A673 (cell line): ENCODE measurements around the gene INTS12. TPM values are rescaled to one million over a fixed set of nuclear protein-coding genes. Genes with fewer than 3 reads are reported as not detected.
A peak's percentile ranks its signal among the peaks of the same experiment; 100 is the strongest.

Source experiments
- BruUV-seq: library from RNA; stranded (reverse); fragments of 400-500 nt; replicated peaks from 2 replicates; lab custom pipeline; 2021; lab: Mats Ljungman, UMichigan
- CTCF ChIA-PET: fragments of 300-600 bp; sonication (Branson Sonifier 250); formaldehyde crosslinking; loops from one replicate; lab custom pipeline; 2022; ENCODE audit warnings: antibody characterized with exemption; lab: Charles Lee
- POLR2A ChIA-PET: fragments of 300-600 bp; sonication (Branson Sonifier 250); formaldehyde crosslinking; loops from one replicate; lab custom pipeline; 2022; ENCODE audit warnings: antibody characterized with exemption; ENCODE audit not compliant: low non-redundant PET; lab: Charles Lee
- DNase-seq: peaks from one replicate; pipeline ENCODE4 v3.0.0-alpha.2; 2015; ENCODE audit warnings: low spot score
- H3K27ac ChIP-seq: fragments of 200-600 bp; sonication (generic); 2 replicates; pipeline ENCODE4 v1.5.1; 2016; ENCODE audit warnings: mixed run types, low read depth, mild to moderate bottlenecking, mixed read lengths, antibody characterized with exemption, low read length; ENCODE audit not compliant: poor library complexity, severe bottlenecking
- H3K27me3 ChIP-seq: fragments of 200-600 bp; sonication (generic); replicated peaks from 2 replicates; pipeline ENCODE4 v1.6.1; 2017; ENCODE audit warnings: mixed run types, low read depth, mild to moderate bottlenecking, mixed read lengths, antibody characterized with exemption, low read length; ENCODE audit not compliant: insufficient read depth, poor library complexity
- H3K36me3 ChIP-seq: fragments of 200-600 bp; sonication (generic); 2 replicates; pipeline ENCODE4 v1.6.1; 2016; ENCODE audit warnings: mixed run types, mild to moderate bottlenecking, mixed read lengths, antibody characterized with exemption, low read length; ENCODE audit not compliant: insufficient read depth, poor library complexity, severe bottlenecking
- H3K4me1 ChIP-seq: fragments of 200-600 bp; sonication (generic); 2 replicates; pipeline ENCODE4 v1.6.1; 2017; ENCODE audit warnings: mixed run types, mild to moderate bottlenecking, mixed read lengths, antibody characterized with exemption, low read length; ENCODE audit not compliant: insufficient read depth, poor library complexity, severe bottlenecking
- H3K4me3 ChIP-seq: fragments of 200-600 bp; sonication (generic); 2 replicates; pipeline ENCODE4 v1.5.1; 2016; ENCODE audit warnings: low read depth, mixed run types, mild to moderate bottlenecking, mixed read lengths, low read length; ENCODE audit not compliant: poor library complexity, severe bottlenecking
- H3K9me3 ChIP-seq: fragments of 200-600 bp; sonication (generic); 2 replicates; pipeline ENCODE4 v1.6.1; 2016; ENCODE audit warnings: mixed run types, low read depth, mild to moderate bottlenecking, mixed read lengths, antibody characterized with exemption, low read length; ENCODE audit not compliant: poor library complexity, severe bottlenecking
- CTCF ChIP-seq: fragments of 300-800, 200-600 bp; sonication (generic); conservative IDR thresholded peaks from 2 replicates; pipeline ENCODE4 v1.5.1; 2017; ENCODE audit warnings: low read depth, mild to moderate bottlenecking, antibody characterized with exemption, low read length, moderate library complexity, mixed read lengths
- EZH2 ChIP-seq: fragments of 200-600 bp; sonication (generic); IDR thresholded peaks from 2 replicates; pipeline ENCODE4 v1.6.1; 2017; ENCODE audit warnings: borderline replicate concordance, low read depth, mild to moderate bottlenecking, mixed read lengths, antibody characterized with exemption, low read length; ENCODE audit not compliant: poor library complexity, severe bottlenecking
- intact Hi-C: fragments of 100-400 bp; cut with micrococcal nuclease; formaldehyde crosslinking; loops from one replicate; pipeline ENCODE4 v1.10.0; 2022; ENCODE audit not compliant: unreplicated experiment
- total RNA-seq: library from RNA; stranded (reverse); gene quantifications from 2 replicates; pipeline ENCODE4 v1.2.3, GENCODE V29; 2021

INTS12 gene
- total RNA-seq, 1 experiment from 2014 or later, result 28.3 TPM

DNA sequence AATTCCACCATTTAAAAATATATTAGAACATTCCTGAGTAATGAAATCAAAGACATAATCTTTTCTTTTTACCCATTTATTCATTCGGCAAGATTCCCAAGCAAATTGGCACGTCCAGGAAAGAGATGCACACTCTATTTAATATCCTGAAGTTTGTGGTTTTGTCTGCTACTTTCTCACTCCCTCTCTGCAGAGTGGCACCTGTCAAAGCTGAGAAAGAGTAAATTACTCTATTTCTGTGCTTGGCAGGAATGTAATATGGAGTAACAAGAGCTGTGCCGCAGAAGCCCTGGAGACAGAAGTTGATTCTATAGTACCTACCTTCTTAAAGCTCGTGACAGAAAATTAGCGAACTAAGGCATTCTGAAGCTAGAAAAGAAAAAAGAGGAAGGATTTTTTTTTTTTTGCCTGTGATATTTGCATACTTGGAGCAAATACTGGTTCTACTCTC lies 5.6 kb upstream of the INTS12 start:
- peaks cover 35% of the 10 kb centered on the region for H3K4me1 ChIP-seq
- peak overlapping the region; percentile 61 for H3K27ac ChIP-seq
- CTCF ChIA-PET, result no interaction called here
- peak; percentile 52 for DNase-seq
- H3K27me3 ChIP-seq, result no peaks in the 10 kb centered on the region
- H3K4me3 ChIP-seq, result peak overlapping the region; percentile 28
- POLR2A ChIA-PET, result no interaction called here
- TF ChIP-seq EZH2, result no peak
- no peak for TF ChIP-seq CTCF
- no peaks in the 10 kb centered on the region for H3K9me3 ChIP-seq
- intact Hi-C loops, result loop anchor here (2.0 to 10.0 kb wide), 3 partner anchors 481 to 1717 kb away; partner anchors contain the start of gene TET2
- H3K36me3 ChIP-seq, result no peaks in the 10 kb centered on the region
- BruUV-seq, result no TSS peak

- TF ChIP-seq EZH2 (no peak), CTCF (no peak)
- Histone ChIP-seq H3K27ac (no peak overlapping the region), H3K4me1 (peaks cover 35% of the 10 kb centered on the region), H3K27me3 (no peaks in the 10 kb centered on the region), H3K4me3 (no peak overlapping the region), H3K9me3 (no peaks in the 10 kb centered on the region), H3K36me3 (no peaks in the 10 kb centered on the region)
- POLR2A ChIA-PET, result no interaction called here
- intact Hi-C loops, result loop anchor here (5.0 to 10.0 kb wide), 2 partner anchors 482 to 1715 kb away; no protein-coding TSS in a partner anchor
- CTCF ChIA-PET, result no interaction called here
- no TSS peak for BruUV-seq
- DNase-seq, result no peak
Measured at GRCh38 chr4:105712766-105713165, 4.3 kb upstream of the INTS12 start.

GRCh38 chr4:105710678-105711077 lies 2.2 kb upstream of the INTS12 start:
- H3K4me1 ChIP-seq, result peaks cover 35% of the 10 kb centered on the region
- H3K27me3 ChIP-seq, result no peaks in the 10 kb centered on the region
- H3K27ac ChIP-seq, result no peak overlapping the region
- intact Hi-C loops, result loop anchor here (5.0 to 10.0 kb wide), 2 partner anchors 484 to 1713 kb away; no protein-coding TSS in a partner anchor
- BruUV-seq, result no TSS peak
- no peaks in the 10 kb centered on the region for H3K36me3 ChIP-seq
- no peaks in the 10 kb centered on the region for H3K9me3 ChIP-seq
- H3K4me3 ChIP-seq, result peak overlapping the region; percentile 75
- ChIA-PET CTCF (interaction anchor here (0.6 kb wide), 1 partner anchor 8 kb away, joined by 7 read pairs; no protein-coding TSS in a partner anchor), POLR2A (interaction anchor here (0.6 kb wide), 1 partner anchor 205 kb away, joined by 4 read pairs; no protein-coding TSS in a partner anchor)
- DNase-seq, result peak; percentile 58
- no peak for TF ChIP-seq EZH2
- no peak for TF ChIP-seq CTCF
